H1 (cell line): ENCODE results near the gene PRRC1. TPM values are rescaled to one million over a fixed set of nuclear protein-coding genes. Genes with fewer than 3 reads are reported as not detected.

Experiments used
- polyA plus RNA-seq, 7 experiments: library from polyadenylated mRNA; depleted of rRNA in 3 of 7; stranded (reverse) in 5 of 7; unstranded in 2 of 7; fragments of >200 nt in 5 of 7; fragments of 200-250 nt in 2 of 7; gene quantifications; 1 replicate in 5 of 7; 2 replicates in 1 of 7; 4 replicates in 1 of 7; pipeline versions ENCODE4 v1.2.1 to v1.2.3, GENCODE V29; 2011 to 2013; ENCODE audit warnings: missing spikeins in 2 of 7, mixed read lengths in 2 of 7
- total RNA-seq: library from RNA; stranded (reverse); fragmentation: NEBNext Ultra II Directional; extraction: Animal tissue kit (Norgen Biotek cat#: 25700); gene quantifications from 2 replicates; pipeline ENCODE4 v1.2.1, GENCODE V29; 2021

PRRC1 gene
- total and polyA plus RNA-seq, 2 of the 8 experiments (the other 6 are each of a cell fraction or from before 2014, with no cell fraction given): 54.6 to 78.6 TPM

Other genes starting within 250 kb of the PRRC1 start
- 38.2 and 43.2 TPM in 2 replicates for gene MEGF10, start 226.8 kb upstream of the PRRC1 start, total RNA-seq
- 27.8 and 53.1 TPM in 2 replicates for gene MEGF10, start 226.8 kb upstream of the PRRC1 start, polyA plus RNA-seq (2011; rRNA removed)
- not detected in 2 replicates for gene CTXN3, start 131.4 kb downstream of the PRRC1 start, total RNA-seq
- gene CTXN3, start 131.4 kb downstream of the PRRC1 start, polyA plus RNA-seq (2011; rRNA removed): 0.05 TPM in 1 of 2 replicates, not detected in the other
- 0.61 and 0.63 TPM in 2 replicates for gene CCDC192, start 185.8 kb downstream of the PRRC1 start, total RNA-seq
- gene CCDC192, start 185.8 kb downstream of the PRRC1 start, polyA plus RNA-seq (2011; rRNA removed): not detected in 2 replicates